Smooth muscle cell (in vitro differentiated cells): ENCODE results near the gene LEMD3. TPM values are rescaled to one million over a fixed set of nuclear protein-coding genes. Genes with fewer than 3 reads are reported as not detected.

Experiments used
- DNase-seq: peaks from one replicate; lab custom pipeline; 2025; ENCODE audit not compliant: unreplicated experiment; lab: John Stamatoyannopoulos, UW
- H2AFZ ChIP-seq: fragments of 200-600 bp; sonication (generic); 2 replicates; pipeline ENCODE4 v1.6.0; 2016; ENCODE audit warnings: antibody characterized with exemption, low read depth, mild to moderate bottlenecking
- H3F3A ChIP-seq: fragments of 200-600 bp; sonication (generic); 2 replicates; pipeline ENCODE4 v1.6.0; 2017; ENCODE audit warnings: antibody characterized with exemption, low read depth
- H3K27ac ChIP-seq: fragments of 200-600 bp; sonication (generic); 2 replicates; pipeline ENCODE4 v1.5.1; 2016; ENCODE audit warnings: low read depth, mild to moderate bottlenecking
- H3K27me3 ChIP-seq: fragments of 200-600 bp; sonication (generic); 2 replicates; pipeline ENCODE4 v1.6.1; 2016; ENCODE audit warnings: low read depth, mild to moderate bottlenecking
- H3K36me3 ChIP-seq: fragments of 200-600 bp; sonication (generic); 2 replicates; pipeline ENCODE4 v1.5.1; 2016; ENCODE audit warnings: low read depth
- H3K4me1 ChIP-seq: fragments of 200-600 bp; sonication (generic); 2 replicates; pipeline ENCODE4 v1.5.1; 2016; ENCODE audit warnings: low read depth
- H3K4me2 ChIP-seq: fragments of 200-600 bp; sonication (generic); 2 replicates; pipeline ENCODE4 v1.6.0; 2016; ENCODE audit warnings: mild to moderate bottlenecking
- H3K4me3 ChIP-seq: fragments of 200-600 bp; sonication (generic); 2 replicates; pipeline ENCODE4 v1.5.1; 2016; ENCODE audit warnings: mild to moderate bottlenecking
- H3K79me2 ChIP-seq: fragments of 200-600 bp; sonication (generic); 2 replicates; pipeline ENCODE4 v1.6.0; 2016; ENCODE audit warnings: low read depth, mild to moderate bottlenecking
- H3K9ac ChIP-seq: fragments of 200-600 bp; sonication (generic); 2 replicates; pipeline ENCODE4 v1.6.0; 2016; ENCODE audit warnings: low read depth
- H3K9me3 ChIP-seq: fragments of 200-600 bp; sonication (generic); replicated peaks from 2 replicates; pipeline ENCODE4 v1.5.1; 2016; ENCODE audit warnings: low read depth
- H4K20me1 ChIP-seq: fragments of 200-600 bp; sonication (generic); 2 replicates; pipeline ENCODE4 v1.6.0; 2016; ENCODE audit warnings: low read depth
- WGBS: methylation state at CpG from one replicate; pipeline ENCODE4 v1.1.7; 2016; ENCODE audit warnings: low lambda C conversion rate; 5-methylcytosine and 5-hydroxymethylcytosine counted together
- polyA plus RNA-seq: library from polyadenylated mRNA; unstranded; fragments of >200 nt; fragmentation: Nextera tagmentation; extraction: Ambion mirVana; gene quantifications from 2 replicates; pipeline ENCODE4 v1.2.1, GENCODE V29; 2016
- total RNA-seq: library from RNA; depleted of rRNA; stranded (reverse); fragments of >200 nt; gene quantifications from 2 replicates; pipeline ENCODE4 v1.2.3, GENCODE V29; 2014
- TF ChIP-seq, protein P1 (sequence below): fragments of 200-600 bp; sonication (generic); IDR thresholded peaks from 2 replicates; pipeline ENCODE4 v1.5.1; 2017; ENCODE audit warnings: borderline replicate concordance, mild to moderate bottlenecking, antibody characterized with exemption; ENCODE audit not compliant: insufficient read depth, poor library complexity, severe bottlenecking

LEMD3 gene
- total and polyA plus RNA-seq, 2 experiments from 2014 or later = 14.8 to 55.1 TPM

DNA sequence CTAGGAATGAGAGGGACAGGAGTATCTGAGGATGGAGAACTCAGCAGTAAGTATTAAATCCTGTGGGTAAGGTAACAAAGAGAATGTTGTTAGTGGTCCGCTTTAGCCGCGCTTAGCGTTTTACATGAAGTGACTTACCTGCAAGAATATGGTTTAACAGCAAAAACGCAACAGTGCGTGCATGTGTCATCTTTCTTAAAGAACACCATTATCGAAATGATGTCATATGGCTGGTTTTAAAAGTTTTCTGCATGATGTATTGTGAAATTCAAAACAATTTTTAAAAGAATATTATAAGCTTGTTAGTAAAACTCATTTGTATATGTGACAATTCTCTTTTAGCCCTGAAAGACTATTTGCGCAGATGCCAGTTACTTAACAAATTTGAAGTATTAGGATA, 1.7 kb downstream of the LEMD3 start:
- no peaks in the 10 kb centered on the region for H3K9me3 ChIP-seq

GRCh38 chr12:65171870-65172269, 2.5 kb downstream of the LEMD3 start:
- H3K4me1 ChIP-seq = peaks cover 41% of the 10 kb centered on the region
- H2AFZ ChIP-seq = no peak overlapping the region
- no peaks in the 10 kb centered on the region for H3K9me3 ChIP-seq
- peaks cover 84% of the 10 kb centered on the region for H3K79me2 ChIP-seq
- no peak for DNase-seq
- WGBS = 61% methylated on average over 3 of the region's 3 CpGs
- H3K9ac ChIP-seq = peak overlapping the region; percentile 99
- peaks cover 69% of the 10 kb centered on the region for H4K20me1 ChIP-seq
- peak overlapping the region; percentile 89 for H3K4me3 ChIP-seq
- peak overlapping the region; percentile 5 for H3K27ac ChIP-seq
- peaks cover 2% of the 10 kb centered on the region for H3K36me3 ChIP-seq
- peak overlapping the region; percentile 97 for H3K4me2 ChIP-seq
- no peaks in the 10 kb centered on the region for H3F3A ChIP-seq
- TF ChIP-seq, protein P1, sequence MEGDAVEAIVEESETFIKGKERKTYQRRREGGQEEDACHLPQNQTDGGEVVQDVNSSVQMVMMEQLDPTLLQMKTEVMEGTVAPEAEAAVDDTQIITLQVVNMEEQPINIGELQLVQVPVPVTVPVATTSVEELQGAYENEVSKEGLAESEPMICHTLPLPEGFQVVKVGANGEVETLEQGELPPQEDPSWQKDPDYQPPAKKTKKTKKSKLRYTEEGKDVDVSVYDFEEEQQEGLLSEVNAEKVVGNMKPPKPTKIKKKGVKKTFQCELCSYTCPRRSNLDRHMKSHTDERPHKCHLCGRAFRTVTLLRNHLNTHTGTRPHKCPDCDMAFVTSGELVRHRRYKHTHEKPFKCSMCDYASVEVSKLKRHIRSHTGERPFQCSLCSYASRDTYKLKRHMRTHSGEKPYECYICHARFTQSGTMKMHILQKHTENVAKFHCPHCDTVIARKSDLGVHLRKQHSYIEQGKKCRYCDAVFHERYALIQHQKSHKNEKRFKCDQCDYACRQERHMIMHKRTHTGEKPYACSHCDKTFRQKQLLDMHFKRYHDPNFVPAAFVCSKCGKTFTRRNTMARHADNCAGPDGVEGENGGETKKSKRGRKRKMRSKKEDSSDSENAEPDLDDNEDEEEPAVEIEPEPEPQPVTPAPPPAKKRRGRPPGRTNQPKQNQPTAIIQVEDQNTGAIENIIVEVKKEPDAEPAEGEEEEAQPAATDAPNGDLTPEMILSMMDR = no peak
- no peaks in the 10 kb centered on the region for H3K27me3 ChIP-seq

More for the DNA sequence above, 1.7 kb downstream of the LEMD3 start:
- Histone ChIP-seq H3K27ac (peak overlapping the region; percentile 97), H2AFZ (no peak overlapping the region), H3K36me3 (peaks cover 2% of the 10 kb centered on the region), H3K27me3 (no peaks in the 10 kb centered on the region), H3K4me3 (peak overlapping the region; percentile 89), H3K4me2 (peak overlapping the region; percentile 97), H4K20me1 (peaks cover 61% of the 10 kb centered on the region), H3K4me1 (peaks cover 41% of the 10 kb centered on the region), H3F3A (no peaks in the 10 kb centered on the region), H3K9ac (peak overlapping the region; percentile 99), H3K79me2 (peaks cover 76% of the 10 kb centered on the region)
- no peak for DNase-seq
- TF ChIP-seq, protein P1 = no peak
- WGBS = 27% methylated on average over 8 of the region's 8 CpGs

DNA sequence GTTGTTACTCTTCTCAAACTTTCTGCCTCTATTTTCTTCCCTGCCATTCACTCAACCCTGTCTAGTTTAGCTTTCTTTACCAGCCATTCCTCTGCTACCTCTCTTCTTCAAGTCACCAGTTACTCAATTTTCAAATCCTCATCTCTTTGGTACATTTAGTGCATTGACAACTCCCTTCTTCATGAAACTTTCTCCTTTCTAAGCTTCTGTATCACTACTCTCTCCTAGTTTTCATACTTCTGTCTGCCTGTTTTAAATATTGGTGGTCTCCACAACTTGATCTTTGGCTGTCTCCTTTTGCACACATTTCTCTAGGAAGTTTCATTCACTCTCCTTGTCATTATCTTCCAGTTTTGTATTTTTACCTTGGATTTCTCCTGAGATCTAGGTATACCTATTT, 6.0 kb downstream of the LEMD3 start:
- no peak overlapping the region for H3K4me2 ChIP-seq
- H4K20me1 ChIP-seq = peaks cover 100% of the 10 kb centered on the region
- TF ChIP-seq, protein P1 = no peak
- no peaks in the 10 kb centered on the region for H3F3A ChIP-seq
- DNase-seq = no peak
- peaks cover 2% of the 10 kb centered on the region for H3K36me3 ChIP-seq
- no peak overlapping the region for H3K9ac ChIP-seq
- no peaks in the 10 kb centered on the region for H3K27me3 ChIP-seq
- peaks cover 35% of the 10 kb centered on the region for H3K4me1 ChIP-seq
- H3K27ac ChIP-seq = no peak overlapping the region
- H3K4me3 ChIP-seq = no peak overlapping the region
- peaks cover 99% of the 10 kb centered on the region for H3K79me2 ChIP-seq
- H3K9me3 ChIP-seq = no peaks in the 10 kb centered on the region
- no peak overlapping the region for H2AFZ ChIP-seq

DNA sequence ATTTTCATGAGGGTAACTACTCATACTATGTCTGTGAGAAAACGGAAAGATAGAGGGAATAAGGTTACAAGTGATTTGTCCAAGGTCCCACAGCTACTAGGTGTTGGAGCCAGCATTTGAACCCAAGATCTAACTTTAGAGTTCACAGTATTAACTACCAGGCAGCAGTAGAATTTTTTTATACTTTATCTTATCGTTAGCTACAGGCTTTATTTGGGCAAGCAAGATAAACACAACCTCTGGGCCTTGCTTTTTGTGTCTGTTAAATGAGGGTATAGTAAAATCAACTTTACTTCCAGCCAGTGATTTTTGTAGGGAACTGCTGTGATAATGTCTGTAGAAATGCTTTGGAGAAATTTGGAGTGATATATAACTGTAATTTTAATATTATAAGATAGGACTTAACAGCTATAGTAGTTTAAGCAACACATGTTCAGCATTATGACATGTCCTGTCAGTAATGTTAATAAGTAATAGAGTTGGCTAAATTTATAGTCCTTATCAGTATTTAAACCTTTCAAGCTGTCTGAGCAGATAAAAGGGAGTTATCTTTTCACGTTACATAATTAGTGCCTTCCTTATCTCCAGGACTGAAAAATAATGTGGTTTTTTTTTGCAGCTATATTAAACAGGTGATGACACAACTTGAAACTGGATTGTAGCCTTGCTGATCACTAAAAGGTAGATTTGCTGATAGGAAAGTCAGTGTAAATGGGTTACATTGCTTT, 12.8 kb downstream of the LEMD3 start:
- DNase-seq = no peak
- Histone ChIP-seq H3K9ac (no peak overlapping the region), H3K4me3 (no peak overlapping the region), H4K20me1 (peaks cover 100% of the 10 kb centered on the region), H3K27ac (no peak overlapping the region), H3K36me3 (no peaks in the 10 kb centered on the region), H3K4me2 (no peak overlapping the region), H3K27me3 (no peaks in the 10 kb centered on the region), H3F3A (peaks cover 3% of the 10 kb centered on the region), H3K9me3 (no peaks in the 10 kb centered on the region), H2AFZ (no peak overlapping the region), H3K79me2 (peaks cover 99% of the 10 kb centered on the region), H3K4me1 (no peaks in the 10 kb centered on the region)
- 71% methylated on average over 3 of the region's 3 CpGs for WGBS
- TF ChIP-seq, protein P1 = no peak
